Stimulated activated CD8-positive, alpha-beta memory T cell treated with anti-CD3 and anti-CD28 coated beads, Interleukin-7, amount 100 ng/mL, for 24 hours (primary cell): ENCODE measurements around the gene RAB4B.
"Not testable (repeated sequence)": the region's sequence is repeated elsewhere in the genome, so short reads cannot be mapped to it uniquely, and the experiment has no call there.

ENCODE experiments used
- DNase-seq: peaks from one replicate; pipeline ENCODE4 v3.0.0-alpha.2; 2020; ENCODE audit warnings: low read depth

RAB4B gene

DNA sequence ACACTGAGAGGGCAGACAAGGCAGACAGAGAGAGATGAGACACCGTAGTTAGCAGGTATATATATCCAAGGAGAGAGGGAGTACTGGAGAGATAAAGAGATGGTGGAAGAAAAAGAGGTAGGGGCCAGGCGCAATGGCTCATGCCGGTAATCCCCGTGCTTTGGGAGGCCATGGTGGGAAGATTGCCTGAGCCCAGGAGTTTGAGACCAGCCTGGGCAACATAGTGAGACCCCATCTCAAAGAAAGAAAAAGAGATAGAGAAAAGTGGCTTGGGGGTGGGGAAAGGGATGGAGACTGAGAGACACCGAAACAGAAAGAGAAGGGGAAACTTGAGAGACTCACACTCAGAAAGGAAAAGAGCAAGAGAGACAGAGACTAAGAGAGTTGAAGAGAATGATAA lies 2.5 kb downstream of the RAB4B start:
- no peak for DNase-seq

GRCh38 chr19:40781140-40781539 lies 3.1 kb downstream of the RAB4B start:
- DNase-seq = no peak

DNA sequence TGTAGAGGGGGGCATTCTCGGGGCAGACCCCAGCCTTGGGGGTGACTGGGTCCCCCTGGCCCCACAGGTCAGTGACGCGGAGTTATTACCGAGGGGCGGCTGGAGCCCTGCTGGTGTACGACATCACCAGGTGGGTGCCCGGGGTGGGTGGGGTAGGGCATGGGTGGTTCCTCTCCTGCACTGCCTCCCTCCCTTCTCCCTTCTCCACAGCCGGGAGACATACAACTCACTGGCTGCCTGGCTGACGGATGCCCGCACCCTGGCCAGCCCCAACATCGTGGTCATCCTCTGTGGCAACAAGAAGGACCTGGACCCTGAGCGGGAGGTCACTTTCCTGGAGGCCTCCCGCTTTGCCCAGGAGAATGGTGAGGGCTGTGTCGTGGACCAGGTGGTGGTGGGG lies 5.7 kb downstream of the RAB4B start:
- no peak for DNase-seq

DNA sequence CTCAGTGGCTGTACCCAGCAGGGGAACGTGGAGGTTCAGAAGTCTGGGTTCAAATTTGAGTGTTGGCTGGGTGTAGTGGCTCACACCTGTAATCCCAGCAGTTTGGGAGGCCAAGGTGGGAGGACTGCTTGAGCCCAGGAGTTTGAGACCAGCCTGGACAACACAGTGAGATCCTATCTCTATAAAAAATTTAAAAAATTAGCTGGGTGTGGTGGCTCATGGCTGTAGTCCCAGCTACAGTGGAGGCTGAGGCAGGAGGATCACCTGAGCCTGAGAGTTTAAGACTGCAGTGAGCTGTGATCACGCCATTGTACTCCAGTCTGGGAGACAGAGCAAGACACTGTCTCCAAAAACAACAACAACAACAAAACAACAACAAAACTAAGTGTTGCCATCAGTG lies 6.1 kb downstream of the RAB4B start:
- not testable (repeated sequence) for DNase-seq

DNA sequence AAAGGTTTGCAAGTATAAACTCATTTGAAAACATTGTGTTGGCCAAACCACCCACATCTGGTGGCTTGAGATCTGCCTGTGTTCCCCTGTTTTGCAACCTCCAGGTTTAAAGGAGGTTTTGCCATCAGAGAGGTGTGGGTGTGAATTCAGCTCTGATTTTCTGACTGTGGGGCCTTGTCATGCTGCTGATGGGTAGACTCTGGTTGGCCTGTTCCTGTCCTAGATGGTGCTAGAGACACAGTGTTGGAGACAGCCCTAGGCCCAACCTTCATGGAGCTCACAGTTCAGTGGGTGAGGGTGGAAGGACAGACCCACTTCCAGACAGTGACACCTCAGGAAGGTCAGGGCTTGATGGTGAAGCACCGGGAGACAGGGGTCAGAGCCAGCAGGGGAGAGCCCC lies 7.5 kb downstream of the RAB4B start:
- DNase-seq = no peak

DNA sequence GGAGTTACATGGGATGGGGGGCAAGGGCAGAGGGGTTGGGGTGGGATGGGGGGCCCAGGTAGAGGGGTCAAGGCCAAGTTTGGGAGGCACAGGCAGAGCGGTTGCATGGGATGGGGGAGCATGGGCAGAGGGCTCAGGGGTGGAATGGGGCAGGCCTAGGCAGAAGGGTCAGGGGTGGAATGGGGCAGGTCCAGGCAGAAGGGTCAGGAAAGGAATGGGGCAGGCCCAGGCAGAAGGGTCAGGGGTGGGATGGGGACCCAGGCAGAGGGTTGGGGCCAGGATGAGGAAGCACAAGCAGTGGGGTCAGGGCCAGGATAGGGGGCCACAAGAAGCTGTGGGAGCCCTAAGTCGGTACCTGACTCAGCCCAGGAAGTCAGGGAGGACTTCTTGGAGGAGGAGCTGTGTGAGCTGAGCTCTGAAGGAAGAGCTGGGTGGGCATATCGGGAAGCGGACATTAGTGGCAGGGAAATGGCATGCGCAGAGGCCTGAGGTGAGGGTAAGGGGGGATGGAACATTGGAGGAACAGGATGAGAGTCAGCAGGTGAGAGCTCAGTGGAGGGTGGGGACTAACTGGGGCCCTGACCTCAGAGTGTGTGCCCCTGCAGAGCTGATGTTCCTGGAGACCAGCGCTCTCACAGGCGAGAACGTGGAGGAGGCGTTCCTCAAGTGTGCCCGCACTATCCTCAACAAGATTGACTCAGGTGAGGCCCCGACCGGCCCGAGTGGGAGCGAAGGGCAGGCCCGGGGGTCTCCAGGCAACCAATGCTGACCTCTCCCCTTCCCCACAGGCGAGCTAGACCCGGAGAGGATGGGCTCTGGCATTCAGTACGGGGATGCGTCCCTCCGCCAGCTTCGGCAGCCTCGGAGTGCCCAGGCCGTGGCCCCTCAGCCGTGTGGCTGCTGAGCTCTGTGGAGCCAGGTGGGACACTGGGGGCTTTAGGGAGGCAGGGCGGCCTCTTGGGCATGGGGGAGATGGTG lies 8.3 kb downstream of the RAB4B start:
- no peak for DNase-seq

GRCh38 chr19:40791349-40791748 lies 13.3 kb downstream of the RAB4B start:
- no peak for DNase-seq

DNA sequence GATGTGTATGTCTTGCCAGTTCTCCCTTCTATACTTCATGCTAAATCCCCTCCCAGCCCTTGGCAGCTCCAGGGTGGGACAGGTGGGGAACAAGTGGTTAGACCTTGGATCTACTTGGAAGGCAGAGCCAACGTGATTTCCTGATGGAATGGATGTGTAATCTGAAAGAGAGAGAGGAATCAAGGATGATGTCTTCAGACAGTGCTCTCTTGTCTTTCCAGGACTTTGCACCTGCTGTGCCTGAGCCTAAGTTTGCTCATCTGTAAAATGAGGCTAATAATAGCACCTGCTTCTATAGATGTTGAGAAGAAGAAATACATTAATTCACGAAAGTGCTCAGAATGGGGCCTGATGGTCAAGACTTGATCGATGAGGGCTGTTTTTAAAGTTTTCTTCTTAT lies 13.9 kb downstream of the RAB4B start:
- DNase-seq = no peak

DNA sequence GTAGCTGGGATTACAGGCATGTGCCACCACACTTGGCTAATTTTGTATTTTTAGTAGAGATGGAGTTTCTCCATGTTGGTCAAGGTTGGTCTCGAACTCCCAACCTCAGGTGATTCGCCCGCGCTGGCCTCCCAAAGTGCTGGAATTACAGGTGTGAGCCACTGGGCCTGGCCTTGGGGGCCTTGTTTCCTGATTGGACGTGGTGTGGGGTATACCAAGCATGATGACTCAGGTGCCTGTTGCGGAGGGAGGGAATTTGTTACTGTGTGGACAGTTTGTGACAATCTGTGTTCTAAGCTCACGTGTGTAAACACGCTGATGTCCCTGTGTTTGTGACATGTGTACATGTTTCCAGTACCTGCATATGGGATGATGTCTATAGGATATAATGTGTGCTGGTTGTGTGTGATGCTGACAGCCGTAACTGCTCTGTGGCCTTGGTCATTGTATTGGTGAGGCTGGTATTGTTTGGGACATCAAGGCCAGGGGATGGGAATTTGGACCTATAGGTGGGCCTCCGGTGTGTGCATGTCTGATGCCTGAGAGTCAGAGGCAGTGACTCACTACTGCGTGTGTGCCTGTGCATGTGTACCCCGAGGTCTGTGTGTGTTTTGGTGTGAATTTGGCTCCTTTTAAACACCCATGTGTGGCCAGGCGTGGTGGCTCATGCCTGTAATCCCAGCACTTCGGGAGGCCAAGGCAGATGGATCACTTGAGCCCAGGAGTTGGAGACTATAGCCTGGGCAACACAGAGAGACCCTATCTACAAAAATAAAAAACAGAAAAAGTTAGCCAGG lies 19.3 kb downstream of the RAB4B start:
- DNase-seq = no peak

- DNase-seq = no peak
Observed at GRCh38 chr19:40797963-40798682, 20.1 kb downstream of the RAB4B start.

DNA sequence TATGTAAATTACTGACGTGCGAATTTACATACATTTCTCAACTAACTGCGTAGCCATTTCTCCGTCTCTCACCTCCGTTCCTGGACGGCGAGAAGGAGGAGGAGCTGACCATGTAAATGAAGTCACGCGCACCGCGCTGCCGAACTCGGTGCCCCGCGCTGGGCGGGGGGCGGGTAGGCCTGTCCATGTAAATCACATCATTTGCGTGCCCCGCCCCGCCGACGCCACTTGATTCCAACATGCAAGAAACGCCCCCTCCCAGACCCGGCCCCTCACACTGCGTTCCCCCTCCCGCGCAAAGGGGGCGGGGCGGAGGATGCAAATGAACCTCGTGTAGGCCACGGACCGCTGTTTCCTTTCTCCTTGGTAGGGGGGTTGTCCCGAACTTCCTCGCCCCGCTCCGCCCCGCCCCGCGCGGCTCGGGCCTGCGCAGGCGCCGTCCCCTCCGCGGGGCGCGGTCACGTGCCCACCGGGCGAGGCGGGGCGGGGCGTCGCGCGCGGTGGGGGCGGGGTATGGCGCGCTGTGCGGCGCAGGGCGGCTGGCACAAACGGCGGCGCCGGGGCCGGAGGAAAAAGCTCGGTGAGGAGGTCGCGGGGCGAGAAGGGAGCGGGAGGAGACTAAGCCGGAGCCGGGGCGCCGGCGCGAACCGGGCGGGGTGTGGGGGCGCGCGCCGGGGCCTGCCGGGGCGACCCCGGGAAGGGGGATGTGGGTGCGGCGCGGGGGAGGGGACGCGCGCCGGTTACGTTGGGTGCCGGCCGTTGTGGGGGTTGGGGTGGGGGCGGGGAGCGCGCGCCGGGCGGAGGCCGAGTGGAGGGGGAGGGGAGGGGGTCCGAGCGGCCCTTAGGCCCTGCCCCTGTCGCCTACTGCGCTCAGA lies 20.9 kb downstream of the RAB4B start, which contains the start of gene EGLN2:
Gene EGLN2 (plus strand): TSS at position 509 of the 875 bp plus-strand sequence. CDS start 1,382 bp downstream, outside the sequence.
- peak; percentile 100 for DNase-seq

DNA sequence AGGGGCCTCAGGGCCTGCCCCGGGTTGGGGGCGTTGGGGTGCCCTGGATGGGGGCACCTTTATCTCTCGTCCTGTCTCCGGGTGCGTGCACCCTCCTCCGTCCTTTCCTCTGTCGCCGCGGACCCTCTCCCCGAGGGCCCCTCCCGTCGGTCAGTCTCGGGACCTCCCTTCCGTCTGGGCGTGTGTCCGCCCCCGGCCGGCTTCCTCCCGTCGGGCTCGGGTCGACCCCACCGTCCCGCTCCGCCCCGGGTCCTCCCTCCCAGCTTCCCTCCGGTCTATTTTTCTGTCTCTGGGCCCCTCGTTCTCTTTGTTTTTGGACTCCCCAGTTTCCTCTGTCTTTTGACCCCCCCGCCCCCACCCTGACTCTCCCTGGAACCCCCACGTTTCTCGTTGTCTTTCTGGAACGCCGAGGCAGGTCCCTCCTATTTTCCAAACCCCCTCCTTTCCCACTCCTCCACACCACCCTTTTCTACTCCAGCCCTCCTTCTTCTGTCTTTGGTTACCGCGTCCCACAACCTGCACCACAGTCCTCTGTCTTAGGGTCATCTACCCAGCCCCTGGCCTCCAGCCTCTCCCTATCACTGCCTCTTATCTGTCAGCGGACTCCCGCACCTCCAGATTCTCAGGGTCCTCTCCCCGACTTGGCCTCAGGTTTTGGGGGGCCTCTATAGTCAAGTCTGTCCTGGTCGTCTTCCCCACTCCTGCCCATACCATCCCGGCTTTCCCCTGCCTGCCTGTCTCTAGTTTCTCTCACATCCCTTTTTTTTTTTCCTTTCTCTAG lies 21.7 kb downstream of the RAB4B start:
- no peak for DNase-seq

GRCh38 chr19:40800339-40800996 lies 22.4 kb downstream of the RAB4B start:
- DNase-seq = no peak

DNA sequence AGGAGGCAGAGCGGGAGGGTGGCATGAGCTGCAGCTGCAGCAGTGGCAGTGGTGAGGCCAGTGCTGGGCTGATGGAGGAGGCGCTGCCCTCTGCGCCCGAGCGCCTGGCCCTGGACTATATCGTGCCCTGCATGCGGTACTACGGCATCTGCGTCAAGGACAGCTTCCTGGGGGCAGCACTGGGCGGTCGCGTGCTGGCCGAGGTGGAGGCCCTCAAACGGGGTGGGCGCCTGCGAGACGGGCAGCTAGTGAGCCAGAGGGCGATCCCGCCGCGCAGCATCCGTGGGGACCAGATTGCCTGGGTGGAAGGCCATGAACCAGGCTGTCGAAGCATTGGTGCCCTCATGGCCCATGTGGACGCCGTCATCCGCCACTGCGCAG lies 22.9 kb downstream of the RAB4B start:
- no peak for DNase-seq

- DNase-seq = no peak
Observed at GRCh38 chr19:40801426-40802299, 23.6 kb downstream of the RAB4B start.

- no peak for DNase-seq
Observed at GRCh38 chr19:40802300-40803169, 24.5 kb downstream of the RAB4B start.

DNA sequence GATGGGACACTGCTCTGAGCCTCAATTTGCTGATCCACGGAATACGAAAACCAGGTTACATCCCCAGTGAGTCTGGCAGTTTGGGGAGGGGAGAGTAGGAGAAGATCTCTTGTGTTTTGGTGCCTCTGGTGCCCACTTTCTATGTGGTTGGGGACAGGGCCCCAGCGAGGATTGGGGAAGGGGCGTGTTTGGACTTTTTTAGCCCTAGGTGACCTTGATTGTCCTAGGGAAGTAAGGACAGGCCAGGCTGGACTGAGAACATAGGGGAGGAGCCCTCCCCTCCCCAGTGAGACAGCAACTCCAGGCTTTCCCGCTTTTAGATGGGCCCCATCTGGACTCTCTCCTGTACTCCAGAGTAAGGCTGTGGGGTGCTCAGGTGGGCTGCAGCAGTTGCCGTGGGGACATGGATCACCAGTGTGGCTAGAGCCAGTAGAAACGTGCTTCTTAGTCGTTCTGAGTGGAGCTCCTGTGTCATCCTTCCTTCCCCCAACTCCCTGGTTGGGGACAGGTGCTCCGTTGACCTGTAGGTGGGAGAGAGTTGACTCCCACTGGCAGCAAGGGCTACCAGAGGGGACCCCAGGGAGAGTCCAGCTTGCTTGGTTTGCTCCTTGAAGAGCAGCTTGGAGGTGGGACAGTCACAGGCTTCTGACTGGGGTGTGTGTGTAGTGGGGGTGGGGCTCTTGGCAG lies 25.3 kb downstream of the RAB4B start:
- DNase-seq = no peak
